Nephron progenitor cell (in vitro differentiated cells): ENCODE results near the gene EID3.

Experiments
- DNase-seq: peaks from one replicate; pipeline ENCODE4 v3.0.0; 2021
- H3K27ac Mint-ChIP-seq: 2 replicates; pipeline ENCODE4 v1.8.0; 2021; ENCODE audit warnings: mild to moderate bottlenecking, moderate library complexity, mixed read lengths
- H3K27me3 Mint-ChIP-seq: 2 replicates; pipeline ENCODE4 v1.8.0; 2021; ENCODE audit warnings: mild to moderate bottlenecking, low read depth, mixed read lengths; ENCODE audit not compliant: poor library complexity
- H3K36me3 Mint-ChIP-seq: 2 replicates; pipeline ENCODE4 v1.8.0; 2021; ENCODE audit warnings: low read depth, mixed read lengths
- H3K4me1 Mint-ChIP-seq: 2 replicates; pipeline ENCODE4 v1.8.0; 2021; ENCODE audit warnings: mixed read lengths
- H3K4me3 Mint-ChIP-seq: 2 replicates; pipeline ENCODE4 v1.8.0; 2021; ENCODE audit warnings: mild to moderate bottlenecking, moderate library complexity, mixed read lengths
- H3K9me3 Mint-ChIP-seq: 2 replicates; pipeline ENCODE4 v1.8.0; 2021; ENCODE audit warnings: mild to moderate bottlenecking, moderate library complexity, mixed read lengths
- CTCF ChIP-seq: fragments of 200-600 bp; sonication (generic); IDR thresholded peaks from 2 replicates; pipeline ENCODE4 v1.5.0; 2021; ENCODE audit warnings: antibody characterized with exemption

Gene EID3

GRCh38 chr12:104297477-104298113 is 5.9 kb upstream of the EID3 start:
- TF ChIP-seq CTCF: no peak
- H3K27ac Mint-ChIP-seq: no peak overlapping the region
- no peak overlapping the region for H3K4me3 Mint-ChIP-seq
- H3K9me3 Mint-ChIP-seq: peaks cover 20% of the 10 kb centered on the region
- H3K4me1 Mint-ChIP-seq: peaks cover 29% of the 10 kb centered on the region
- H3K27me3 Mint-ChIP-seq: no peaks in the 10 kb centered on the region
- peaks cover 90% of the 10 kb centered on the region for H3K36me3 Mint-ChIP-seq
- no peak for DNase-seq

- Mint-ChIP-seq H3K9me3 (peaks cover 37% of the 10 kb centered on the region), H3K27ac (no peak overlapping the region), H3K4me3 (no peak overlapping the region), H3K27me3 (peaks cover 4% of the 10 kb centered on the region), H3K4me1 (peaks cover 25% of the 10 kb centered on the region), H3K36me3 (peaks cover 90% of the 10 kb centered on the region)
- no peak for TF ChIP-seq CTCF
- no peak for DNase-seq
Measured at GRCh38 chr12:104299842-104300481, 3.6 kb upstream of the EID3 start.

- peaks cover 86% of the 10 kb centered on the region for H3K36me3 Mint-ChIP-seq
- H3K9me3 Mint-ChIP-seq: peaks cover 46% of the 10 kb centered on the region
- no peak for TF ChIP-seq CTCF
- H3K4me3 Mint-ChIP-seq: peak overlapping the region; percentile 20
- H3K27me3 Mint-ChIP-seq: peaks cover 4% of the 10 kb centered on the region
- H3K4me1 Mint-ChIP-seq: peaks cover 30% of the 10 kb centered on the region
- DNase-seq: no peak
- no peak overlapping the region for H3K27ac Mint-ChIP-seq
Measured at GRCh38 chr12:104304261-104305009, 896 bp downstream of the EID3 start.

GRCh38 chr12:104305349-104305748 is 1.8 kb downstream of the EID3 start:
- no peak for DNase-seq
- no peak for TF ChIP-seq CTCF
- H3K9me3 Mint-ChIP-seq: peaks cover 46% of the 10 kb centered on the region
- H3K4me3 Mint-ChIP-seq: no peak overlapping the region
- H3K4me1 Mint-ChIP-seq: peaks cover 30% of the 10 kb centered on the region
- peaks cover 84% of the 10 kb centered on the region for H3K36me3 Mint-ChIP-seq
- no peak overlapping the region for H3K27ac Mint-ChIP-seq
- H3K27me3 Mint-ChIP-seq: peaks cover 4% of the 10 kb centered on the region

- Mint-ChIP-seq H3K9me3 (peaks cover 38% of the 10 kb centered on the region), H3K36me3 (peaks cover 80% of the 10 kb centered on the region), H3K27ac (no peak overlapping the region), H3K4me1 (peaks cover 30% of the 10 kb centered on the region), H3K27me3 (peaks cover 4% of the 10 kb centered on the region), H3K4me3 (no peak overlapping the region)
- DNase-seq: no peak
- TF ChIP-seq CTCF: no peak
Measured at GRCh38 chr12:104306376-104306775, 2.8 kb downstream of the EID3 start.
